ENCODE data around the gene TMEM217. TPM values are rescaled to one million over a fixed set of nuclear protein-coding genes. Genes with fewer than 3 reads are reported as not detected.

TMEM217 gene
- total and polyA plus RNA-seq, 2 donors: 0.24 to 3.4 TPM

- Histone ChIP-seq H3K4me1 (ENCODE audit: insufficient read depth) (no peaks in the 10 kb centered on the region), H3K36me3 (ENCODE audit: insufficient read depth) (peaks cover 5% of the 10 kb centered on the region), H3K4me3 (ENCODE audit: low read depth, low read length) (no peak overlapping the region), H3K27ac (ENCODE audit: low read depth) (no peak overlapping the region)
- DNase-seq (ENCODE audit: extremely low spot score): no peak
- WGBS: 48% methylated on average over 9 of the region's 9 CpGs
Observed at GRCh38 chr6:37173493-37174195, 84.3 kb downstream of the TMEM217 start.

DNA sequence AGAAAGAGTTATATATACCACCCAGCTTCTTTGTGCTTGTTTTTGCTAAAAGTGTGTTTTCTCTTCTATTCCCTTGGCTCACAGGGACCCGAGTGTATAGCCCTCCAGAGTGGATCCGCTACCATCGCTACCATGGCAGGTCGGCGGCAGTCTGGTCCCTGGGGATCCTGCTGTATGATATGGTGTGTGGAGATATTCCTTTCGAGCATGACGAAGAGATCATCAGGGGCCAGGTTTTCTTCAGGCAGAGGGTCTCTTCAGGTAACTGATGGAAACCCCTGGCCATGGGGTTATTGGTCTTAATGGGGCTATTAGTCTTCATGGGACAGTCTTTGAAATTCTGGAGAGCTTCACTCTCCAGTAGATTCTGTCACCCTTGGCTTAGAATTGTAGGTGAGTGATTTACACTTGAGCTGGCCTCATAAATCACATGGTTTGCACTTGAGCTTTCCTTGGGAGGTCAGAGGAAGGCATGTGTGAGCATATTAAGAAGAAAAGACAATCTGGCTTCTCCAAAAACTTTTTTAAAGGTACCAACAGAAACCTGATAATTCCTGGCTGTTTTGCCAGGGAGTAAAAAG, 84.9 kb downstream of the TMEM217 start:
- Histone ChIP-seq H3K36me3 (ENCODE audit: insufficient read depth) (peaks cover 5% of the 10 kb centered on the region), H3K4me1 (ENCODE audit: insufficient read depth) (no peaks in the 10 kb centered on the region), H3K4me3 (ENCODE audit: low read depth, low read length) (peak overlapping the region; percentile 23), H3K27ac (ENCODE audit: low read depth) (no peak overlapping the region)
- 76% methylated on average over 7 of the region's 7 CpGs for WGBS
- DNase-seq (ENCODE audit: extremely low spot score): no peak

GRCh38 chr6:37171970-37172812, 85.8 kb downstream of the TMEM217 start:
- Histone ChIP-seq H3K27ac (ENCODE audit: low read depth) (peak overlapping the region; percentile 28), H3K36me3 (ENCODE audit: insufficient read depth) (peaks cover 5% of the 10 kb centered on the region), H3K4me3 (ENCODE audit: low read depth, low read length) (peak overlapping the region; percentile 98), H3K4me1 (ENCODE audit: insufficient read depth) (no peaks in the 10 kb centered on the region)
- 9% methylated on average over 17 of the region's 17 CpGs for WGBS
- DNase-seq (ENCODE audit: extremely low spot score): peak; percentile 90

DNA sequence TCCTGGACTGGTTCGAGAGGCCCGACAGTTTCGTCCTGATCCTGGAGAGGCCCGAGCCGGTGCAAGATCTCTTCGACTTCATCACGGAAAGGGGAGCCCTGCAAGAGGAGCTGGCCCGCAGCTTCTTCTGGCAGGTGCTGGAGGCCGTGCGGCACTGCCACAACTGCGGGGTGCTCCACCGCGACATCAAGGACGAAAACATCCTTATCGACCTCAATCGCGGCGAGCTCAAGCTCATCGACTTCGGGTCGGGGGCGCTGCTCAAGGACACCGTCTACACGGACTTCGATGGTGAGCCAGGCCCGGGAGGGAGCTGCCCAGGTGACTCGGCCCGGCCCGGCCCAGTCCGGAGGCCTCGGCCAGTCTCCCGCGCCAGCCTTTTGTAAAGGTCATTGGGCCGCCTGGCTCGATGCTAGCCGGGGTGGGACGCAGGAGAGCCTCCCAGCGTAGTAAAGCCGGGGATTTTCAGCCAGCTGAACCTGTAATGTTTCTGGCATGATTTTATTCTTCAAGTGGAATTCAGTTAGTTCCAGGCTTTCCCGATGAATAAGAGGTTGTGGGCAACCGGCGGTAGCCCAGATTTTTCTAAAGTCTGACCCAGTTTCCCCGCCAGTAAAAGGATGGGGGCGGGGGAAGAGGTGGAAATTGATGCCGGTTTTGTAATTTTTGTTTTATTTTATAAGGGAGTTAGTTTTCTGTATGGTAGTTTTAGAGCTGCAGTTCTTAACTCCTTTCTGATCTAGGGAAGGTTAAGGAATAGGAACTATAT, 86.6 kb downstream of the TMEM217 start:
- H3K4me1 ChIP-seq (ENCODE audit: insufficient read depth): no peaks in the 10 kb centered on the region
- H3K4me3 ChIP-seq (ENCODE audit: low read depth, low read length): peak overlapping the region; percentile 98
- DNase-seq (ENCODE audit: extremely low spot score): no peak
- peaks cover 5% of the 10 kb centered on the region for H3K36me3 ChIP-seq (ENCODE audit: insufficient read depth)
- peak overlapping the region; percentile 91 for H3K27ac ChIP-seq (ENCODE audit: low read depth)
- WGBS: under 1% methylated on average over 45 of the region's 45 CpGs

- no peak for DNase-seq (ENCODE audit: extremely low spot score)
- under 1% methylated on average over 92 of the region's 92 CpGs for WGBS
Observed at GRCh38 chr6:37170273-37171200, 87.4 kb downstream of the TMEM217 start.

GRCh38 chr6:37169496-37170272, 88.3 kb downstream of the TMEM217 start, which contains the start of gene PIM1:
PIM1 (plus strand) TSS chr6:37170152; CDS start chr6:37170576, 424 bp downstream.
- H3K4me1 ChIP-seq (ENCODE audit: insufficient read depth): no peaks in the 10 kb centered on the region
- H3K4me3 ChIP-seq (ENCODE audit: low read depth, low read length): peak within 1 kb of the TSS; percentile 98
- DNase-seq (ENCODE audit: extremely low spot score): peak; percentile 96
- 1% methylated on average over 90 of the region's 90 CpGs for WGBS
- H3K27ac ChIP-seq (ENCODE audit: low read depth): peak within 1 kb of the TSS; percentile 98
- peaks cover 5% of the 10 kb centered on the region for H3K36me3 ChIP-seq (ENCODE audit: insufficient read depth)

More at GRCh38 chr6:37170273-37171200, 87.4 kb downstream of the TMEM217 start:
- Histone ChIP-seq H3K36me3 (ENCODE audit: insufficient read depth) (peaks cover 5% of the 10 kb centered on the region), H3K4me3 (ENCODE audit: low read depth, low read length) (peak overlapping the region; percentile 98), H3K4me1 (ENCODE audit: insufficient read depth) (no peaks in the 10 kb centered on the region), H3K27ac (ENCODE audit: low read depth) (peak overlapping the region; percentile 91)

DNA sequence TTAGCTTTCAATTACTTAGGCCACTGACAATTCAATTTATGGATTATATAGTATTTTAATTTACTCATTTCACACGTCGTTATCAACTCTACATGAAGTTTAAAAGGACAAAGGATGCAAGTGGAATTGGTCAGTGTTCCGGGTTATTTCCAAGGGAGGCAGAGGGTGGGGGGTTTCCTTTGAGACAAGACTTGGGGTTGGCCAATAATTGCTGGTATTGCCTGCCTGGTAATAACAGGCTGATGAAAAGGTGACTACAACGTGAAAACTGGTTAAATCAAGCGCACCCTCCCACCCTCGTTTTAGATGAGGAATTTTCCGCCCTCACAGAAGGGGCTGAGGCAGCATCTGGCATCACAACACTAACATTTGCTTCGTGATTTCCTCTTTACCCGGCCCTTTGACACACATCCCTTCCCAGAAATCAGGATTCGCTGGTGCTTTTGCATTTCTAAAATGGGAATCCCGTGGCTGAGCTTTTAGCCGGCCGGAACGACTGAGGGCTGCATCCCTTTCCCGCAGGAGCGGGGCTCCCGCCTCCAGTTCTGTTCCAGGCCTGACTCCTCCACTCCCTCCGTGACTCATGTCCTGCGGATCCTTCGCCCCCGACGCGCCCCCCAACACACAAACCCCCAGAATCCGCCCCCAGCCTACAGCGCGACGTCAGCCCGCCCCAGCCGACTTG, 89.0 kb downstream of the TMEM217 start:
- Histone ChIP-seq H3K27ac (ENCODE audit: low read depth) (peak overlapping the region; percentile 98), H3K4me3 (ENCODE audit: low read depth, low read length) (peak overlapping the region; percentile 41), H3K4me1 (ENCODE audit: insufficient read depth) (no peaks in the 10 kb centered on the region), H3K36me3 (ENCODE audit: insufficient read depth) (no peaks in the 10 kb centered on the region)
- WGBS: 3% methylated on average over 29 of the region's 29 CpGs
- no peak for DNase-seq (ENCODE audit: extremely low spot score)

- Histone ChIP-seq H3K4me3 (ENCODE audit: low read depth, low read length) (no peak overlapping the region), H3K27ac (ENCODE audit: low read depth) (no peak overlapping the region), H3K36me3 (ENCODE audit: insufficient read depth) (no peaks in the 10 kb centered on the region), H3K4me1 (ENCODE audit: insufficient read depth) (no peaks in the 10 kb centered on the region)
- no peak for DNase-seq (ENCODE audit: extremely low spot score)
- WGBS: 74% methylated on average over 5 of the region's 5 CpGs
Observed at GRCh38 chr6:37168163-37168758, 89.7 kb downstream of the TMEM217 start.

DNA sequence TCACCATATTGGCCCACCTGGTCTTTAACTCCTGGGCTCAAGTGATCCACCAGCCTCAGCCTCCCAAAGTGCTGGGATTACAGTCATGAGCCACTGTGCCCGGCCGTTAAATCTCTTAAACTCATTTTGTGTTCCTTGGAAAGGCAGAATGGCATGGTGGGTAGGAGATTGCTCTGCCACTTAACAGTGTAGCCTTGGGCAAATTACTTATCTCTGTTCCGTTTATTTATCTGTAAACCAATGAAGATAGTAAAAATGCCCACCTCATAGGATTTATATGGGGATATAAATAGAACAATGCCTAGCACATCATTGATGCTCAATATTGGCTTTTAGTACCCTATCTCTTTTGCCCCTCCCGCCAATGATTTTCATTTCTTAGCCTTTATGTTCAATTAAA, 95.2 kb downstream of the TMEM217 start:
- no peak for DNase-seq (ENCODE audit: extremely low spot score)
- Histone ChIP-seq H3K4me1 (ENCODE audit: insufficient read depth) (no peaks in the 10 kb centered on the region), H3K27ac (ENCODE audit: low read depth) (no peak overlapping the region), H3K4me3 (ENCODE audit: low read depth, low read length) (no peak overlapping the region), H3K36me3 (ENCODE audit: insufficient read depth) (no peaks in the 10 kb centered on the region)
- 89% methylated on average over 4 of the region's 4 CpGs for WGBS

Measured in urinary bladder (tissue), 4 donors.